ENCODE data around the gene FIZ1.
"Not testable (repeated sequence)": the region's sequence is repeated elsewhere in the genome, so short reads cannot be mapped to it uniquely, and the experiment has no call there.

The FIZ1 gene

DNA sequence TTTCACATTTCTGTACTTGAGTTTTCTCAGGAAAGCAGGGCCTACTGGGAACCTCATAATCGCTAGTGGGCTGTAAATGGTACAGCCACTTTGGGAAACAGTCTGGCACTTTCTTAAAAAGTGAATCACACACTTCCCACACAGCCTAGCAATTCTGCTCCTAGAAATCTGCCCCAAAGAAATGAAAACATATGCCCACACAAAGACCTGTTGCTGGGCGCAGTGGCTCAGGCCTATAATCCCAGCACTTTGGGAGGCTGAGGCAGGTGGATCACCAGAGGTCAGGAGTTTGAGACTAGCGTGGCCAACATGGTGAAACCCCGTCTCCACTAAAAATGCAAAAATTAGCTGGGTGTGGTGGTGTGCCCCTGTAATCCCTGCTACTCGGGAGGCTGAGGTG, 29.8 kb downstream of the FIZ1 start:
- POLR2A ChIA-PET: interaction anchor here (1.0 kb wide), 1 partner anchor 35 kb away, joined by 6 read pairs; no protein-coding TSS in a partner anchor
- H3K4me1 ChIP-seq (ENCODE audit: control insufficient read depth, insufficient read depth, low read length); H3K36me3 ChIP-seq (ENCODE audit: control insufficient read depth in 2 of 2, insufficient read depth in 1 of 2, low read length in 2 of 2); H3K9me3 ChIP-seq (ENCODE audit: control insufficient read depth, insufficient read depth, low read depth, low read length); H3K27ac ChIP-seq (ENCODE audit: extremely low read depth, low read depth, low read length); CTCF ChIA-PET; H3K4me3 ChIP-seq (ENCODE audit: low read depth, low read length): not testable (repeated sequence)
- peak; percentile 92 for TF ChIP-seq ZNF140 (tag by site-specific recombination; IDR thresholded peaks at IDR 0.05)
- peak; percentile 47 for TF ChIP-seq SCRT2 (tag by site-specific recombination; IDR thresholded peaks at IDR 0.05)

DNA sequence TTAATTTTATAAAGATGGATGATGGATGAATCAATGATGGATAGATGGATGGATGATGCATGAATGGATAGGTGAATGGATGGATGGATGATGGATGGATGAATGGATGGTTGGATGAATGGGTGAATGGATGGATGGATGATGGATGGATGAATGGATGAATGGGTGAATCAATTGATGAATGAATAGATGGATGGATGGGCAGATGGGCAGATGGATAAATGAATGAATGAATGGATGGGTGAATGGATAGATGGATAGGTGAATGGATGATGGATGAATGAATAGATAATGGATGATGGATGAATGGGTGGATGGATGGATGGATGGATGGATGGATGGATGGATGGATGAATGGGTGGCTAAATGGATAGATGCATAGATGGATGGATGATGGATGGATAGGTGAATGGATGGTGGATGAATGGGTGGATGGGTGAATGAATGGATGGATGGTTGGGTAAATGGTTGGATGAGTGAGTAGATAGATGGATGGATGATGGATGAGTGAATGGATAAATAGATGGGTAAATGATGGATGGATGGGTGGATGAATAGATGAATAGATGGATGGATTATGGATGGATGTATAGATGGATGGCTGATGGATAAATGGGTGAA, 31.5 kb downstream of the FIZ1 start:
- ChIA-PET CTCF (no interaction called here), POLR2A (no interaction called here)
- no peak overlapping the region for H3K4me3 ChIP-seq (ENCODE audit: low read depth, low read length)

DNA sequence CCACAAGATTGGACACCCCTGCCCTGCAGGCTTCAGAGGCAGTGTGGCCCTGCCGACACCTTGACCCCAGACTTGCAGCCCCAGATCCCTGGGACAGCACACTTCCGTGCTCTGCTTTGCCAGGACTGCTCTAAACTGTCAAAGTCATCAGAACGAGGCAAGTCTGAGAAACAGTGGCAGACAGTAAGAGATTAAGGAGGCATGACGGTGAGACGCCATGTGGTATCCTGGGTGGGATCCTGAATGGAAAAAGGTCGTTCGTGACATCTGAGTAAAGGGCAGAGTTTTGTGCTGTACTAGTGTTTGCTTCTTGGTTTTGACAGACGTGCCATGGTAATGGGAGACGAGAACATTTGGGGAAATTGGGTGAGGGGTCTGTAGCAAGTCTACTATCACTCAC, 32.5 kb downstream of the FIZ1 start:
- no peak for TF ChIP-seq ZSCAN23 (tag by site-specific recombination; IDR thresholded peaks at IDR 0.05)
- TF ChIP-seq ZIC2 (tag by site-specific recombination; IDR thresholded peaks at IDR 0.05): no peak
- TF ChIP-seq ZNF112 (tag by site-specific recombination; IDR thresholded peaks at IDR 0.05): no peak
- no peak for TF ChIP-seq IKZF3 (tag by site-specific recombination; IDR thresholded peaks at IDR 0.05)
- no peak for TF ChIP-seq ZNF132 (tag by site-specific recombination; IDR thresholded peaks at IDR 0.05; ENCODE audit: borderline replicate concordance)
- TF ChIP-seq ZNF10 (tag by site-specific recombination; IDR thresholded peaks at IDR 0.05): no peak
- TF ChIP-seq SP2 (tag by site-specific recombination; IDR thresholded peaks at IDR 0.05): no peak
- no peak for TF ChIP-seq ZNF335 (tag by site-specific recombination; conservative IDR thresholded peaks at IDR 0.05)
- no peak for TF ChIP-seq ZBTB21 (tag by site-specific recombination; IDR thresholded peaks at IDR 0.05)
- TF ChIP-seq ZNF529 (tag by site-specific recombination; IDR thresholded peaks at IDR 0.05; ENCODE audit: insufficient replicate concordance): no peak
- no peak for TF ChIP-seq SETDB1 (IDR thresholded peaks at IDR 0.05; ENCODE audit: insufficient read length, low read length)
- no peak for TF ChIP-seq ZNF621 (tag by site-specific recombination; IDR thresholded peaks at IDR 0.05)
- TF ChIP-seq, protein P1, sequence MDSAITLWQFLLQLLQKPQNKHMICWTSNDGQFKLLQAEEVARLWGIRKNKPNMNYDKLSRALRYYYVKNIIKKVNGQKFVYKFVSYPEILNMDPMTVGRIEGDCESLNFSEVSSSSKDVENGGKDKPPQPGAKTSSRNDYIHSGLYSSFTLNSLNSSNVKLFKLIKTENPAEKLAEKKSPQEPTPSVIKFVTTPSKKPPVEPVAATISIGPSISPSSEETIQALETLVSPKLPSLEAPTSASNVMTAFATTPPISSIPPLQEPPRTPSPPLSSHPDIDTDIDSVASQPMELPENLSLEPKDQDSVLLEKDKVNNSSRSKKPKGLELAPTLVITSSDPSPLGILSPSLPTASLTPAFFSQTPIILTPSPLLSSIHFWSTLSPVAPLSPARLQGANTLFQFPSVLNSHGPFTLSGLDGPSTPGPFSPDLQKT (IDR thresholded peaks at IDR 0.05; ENCODE audit: borderline replicate concordance, low read depth, low read length): no peak
- TF ChIP-seq KLF10 (tag by site-specific recombination; IDR thresholded peaks at IDR 0.05): no peak
- TF ChIP-seq, protein P2, sequence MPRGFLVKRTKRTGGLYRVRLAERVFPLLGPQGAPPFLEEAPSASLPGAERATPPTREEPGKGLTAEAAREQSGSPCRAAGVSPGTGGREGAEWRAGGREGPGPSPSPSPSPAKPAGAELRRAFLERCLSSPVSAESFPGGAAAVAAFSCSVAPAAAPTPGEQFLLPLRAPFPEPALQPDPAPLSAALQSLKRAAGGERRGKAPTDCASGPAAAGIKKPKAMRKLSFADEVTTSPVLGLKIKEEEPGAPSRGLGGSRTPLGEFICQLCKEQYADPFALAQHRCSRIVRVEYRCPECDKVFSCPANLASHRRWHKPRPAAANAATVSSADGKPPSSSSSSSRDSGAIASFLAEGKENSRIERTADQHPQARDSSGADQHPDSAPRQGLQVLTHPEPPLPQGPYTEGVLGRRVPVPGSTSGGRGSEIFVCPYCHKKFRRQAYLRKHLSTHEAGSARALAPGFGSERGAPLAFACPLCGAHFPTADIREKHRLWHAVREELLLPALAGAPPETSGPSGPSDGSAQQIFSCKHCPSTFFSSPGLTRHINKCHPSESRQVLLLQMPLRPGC (tag by site-specific recombination; IDR thresholded peaks at IDR 0.05): no peak
- no peak for TF ChIP-seq ZNF366 (tag by site-specific recombination; conservative IDR thresholded peaks at IDR 0.05)
- Histone ChIP-seq H3K4me1 (ENCODE audit: control insufficient read depth, insufficient read depth, low read length) (no peaks in the 10 kb centered on the region), H3K9me3 (ENCODE audit: control insufficient read depth, insufficient read depth, low read depth, low read length) (no peaks in the 10 kb centered on the region), H3K36me3 (ENCODE audit: control insufficient read depth in 2 of 2, insufficient read depth in 1 of 2, low read length in 2 of 2) (no peaks in the 10 kb centered on the region), H3K27ac (ENCODE audit: extremely low read depth, low read depth, low read length) (no peak overlapping the region), H3K4me3 (ENCODE audit: low read depth, low read length) (no peak overlapping the region)
- CTCF ChIA-PET: no interaction called here
- POLR2A ChIA-PET: interaction anchor here (0.9 kb wide), 1 partner anchor 14 kb away, joined by 5 read pairs; no protein-coding TSS in a partner anchor

More for the DNA sequence above, 31.5 kb downstream of the FIZ1 start:
- H3K9me3 ChIP-seq (ENCODE audit: control insufficient read depth, insufficient read depth, low read depth, low read length): no peaks in the 10 kb centered on the region
- no peak overlapping the region for H3K27ac ChIP-seq (ENCODE audit: extremely low read depth, low read depth, low read length)
- no peaks in the 10 kb centered on the region for H3K36me3 ChIP-seq (ENCODE audit: control insufficient read depth in 2 of 2, insufficient read depth in 1 of 2, low read length in 2 of 2)
- H3K4me1 ChIP-seq (ENCODE audit: control insufficient read depth, insufficient read depth, low read length): no peaks in the 10 kb centered on the region
- TF ChIP-seq RBAK (tag by site-specific recombination; IDR thresholded peaks at IDR 0.05): no peak
- no peak for TF ChIP-seq ZNF354C (tag by site-specific recombination; IDR thresholded peaks at IDR 0.05; ENCODE audit: borderline replicate concordance, low read depth)
- no peak for TF ChIP-seq ZNF548 (tag by site-specific recombination; IDR thresholded peaks at IDR 0.05)
- peak; percentile 98 for TF ChIP-seq ZNF366 (tag by site-specific recombination; conservative IDR thresholded peaks at IDR 0.05)
- TF ChIP-seq, protein P3, sequence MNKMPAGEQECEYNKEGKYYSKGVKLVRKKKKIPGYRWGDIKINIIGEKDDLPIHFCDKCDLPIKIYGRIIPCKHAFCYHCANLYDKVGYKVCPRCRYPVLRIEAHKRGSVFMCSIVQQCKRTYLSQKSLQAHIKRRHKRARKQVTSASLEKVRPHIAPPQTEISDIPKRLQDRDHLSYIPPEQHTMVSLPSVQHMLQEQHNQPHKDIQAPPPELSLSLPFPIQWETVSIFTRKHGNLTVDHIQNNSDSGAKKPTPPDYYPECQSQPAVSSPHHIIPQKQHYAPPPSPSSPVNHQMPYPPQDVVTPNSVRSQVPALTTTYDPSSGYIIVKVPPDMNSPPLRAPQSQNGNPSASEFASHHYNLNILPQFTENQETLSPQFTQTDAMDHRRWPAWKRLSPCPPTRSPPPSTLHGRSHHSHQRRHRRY (tag by site-specific recombination; IDR thresholded peaks at IDR 0.05): no peak
- 0 out of 2 replicates have a peak, but pooled peaks have one; percentile 85 for TF ChIP-seq ZNF114 (tag by site-specific recombination; IDR thresholded peaks at IDR 0.05)
- TF ChIP-seq ZNF530 (tag by site-specific recombination; IDR thresholded peaks at IDR 0.05; ENCODE audit: low read depth): no peak
- TF ChIP-seq, protein P4, sequence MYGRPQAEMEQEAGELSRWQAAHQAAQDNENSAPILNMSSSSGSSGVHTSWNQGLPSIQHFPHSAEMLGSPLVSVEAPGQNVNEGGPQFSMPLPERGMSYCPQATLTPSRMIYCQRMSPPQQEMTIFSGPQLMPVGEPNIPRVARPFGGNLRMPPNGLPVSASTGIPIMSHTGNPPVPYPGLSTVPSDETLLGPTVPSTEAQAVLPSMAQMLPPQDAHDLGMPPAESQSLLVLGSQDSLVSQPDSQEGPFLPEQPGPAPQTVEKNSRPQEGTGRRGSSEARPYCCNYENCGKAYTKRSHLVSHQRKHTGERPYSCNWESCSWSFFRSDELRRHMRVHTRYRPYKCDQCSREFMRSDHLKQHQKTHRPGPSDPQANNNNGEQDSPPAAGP (tag by site-specific recombination; IDR thresholded peaks at IDR 0.05): no peak
- TF ChIP-seq YY2 (tag by site-specific recombination; IDR thresholded peaks at IDR 0.05): no peak
- TF ChIP-seq ZNF169 (tag by site-specific recombination; IDR thresholded peaks at IDR 0.05): 0 out of 2 replicates have a peak, but pooled peaks have one; percentile 61
- 0 out of 2 replicates have a peak, but pooled peaks have one; percentile 52 for TF ChIP-seq ZNF311 (tag by site-specific recombination; IDR thresholded peaks at IDR 0.05; ENCODE audit: borderline replicate concordance)
- TF ChIP-seq ZBTB17 (tag by site-specific recombination; IDR thresholded peaks at IDR 0.05): peak; percentile 100
- TF ChIP-seq ZNF544 (tag by site-specific recombination; IDR thresholded peaks at IDR 0.05): 0 out of 2 replicates have a peak, but pooled peaks have one; percentile 17
- peak; percentile 50; the same call in 1 of the 2 replicates for TF ChIP-seq ZNF791 (tag by site-specific recombination; IDR thresholded peaks at IDR 0.05)
- no peak for TF ChIP-seq ZFHX2 (tag by site-specific recombination; conservative IDR thresholded peaks at IDR 0.05)
- TF ChIP-seq, protein P5, sequence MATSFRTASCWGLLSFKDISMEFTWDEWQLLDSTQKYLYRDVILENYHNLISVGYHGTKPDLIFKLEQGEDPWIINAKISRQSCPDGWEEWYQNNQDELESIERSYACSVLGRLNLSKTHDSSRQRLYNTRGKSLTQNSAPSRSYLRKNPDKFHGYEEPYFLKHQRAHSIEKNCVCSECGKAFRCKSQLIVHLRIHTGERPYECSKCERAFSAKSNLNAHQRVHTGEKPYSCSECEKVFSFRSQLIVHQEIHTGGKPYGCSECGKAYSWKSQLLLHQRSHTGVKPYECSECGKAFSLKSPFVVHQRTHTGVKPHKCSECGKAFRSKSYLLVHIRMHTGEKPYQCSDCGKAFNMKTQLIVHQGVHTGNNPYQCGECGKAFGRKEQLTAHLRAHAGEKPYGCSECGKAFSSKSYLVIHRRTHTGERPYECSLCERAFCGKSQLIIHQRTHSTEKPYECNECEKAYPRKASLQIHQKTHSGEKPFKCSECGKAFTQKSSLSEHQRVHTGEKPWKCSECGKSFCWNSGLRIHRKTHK (tag by site-specific recombination; IDR thresholded peaks at IDR 0.05): no peak

Data from HEK293 (cell line).